ENCODE data around the gene SH2D3C. TPM values are rescaled to one million over a fixed set of nuclear protein-coding genes. Genes with fewer than 3 reads are reported as not detected.

The SH2D3C gene
- total and polyA plus RNA-seq, 10 of the 15 experiments (the other 5 are each of a cell fraction or from before 2014, with no cell fraction given): 1.2 to 23.5 (median 16.2) TPM

DNA sequence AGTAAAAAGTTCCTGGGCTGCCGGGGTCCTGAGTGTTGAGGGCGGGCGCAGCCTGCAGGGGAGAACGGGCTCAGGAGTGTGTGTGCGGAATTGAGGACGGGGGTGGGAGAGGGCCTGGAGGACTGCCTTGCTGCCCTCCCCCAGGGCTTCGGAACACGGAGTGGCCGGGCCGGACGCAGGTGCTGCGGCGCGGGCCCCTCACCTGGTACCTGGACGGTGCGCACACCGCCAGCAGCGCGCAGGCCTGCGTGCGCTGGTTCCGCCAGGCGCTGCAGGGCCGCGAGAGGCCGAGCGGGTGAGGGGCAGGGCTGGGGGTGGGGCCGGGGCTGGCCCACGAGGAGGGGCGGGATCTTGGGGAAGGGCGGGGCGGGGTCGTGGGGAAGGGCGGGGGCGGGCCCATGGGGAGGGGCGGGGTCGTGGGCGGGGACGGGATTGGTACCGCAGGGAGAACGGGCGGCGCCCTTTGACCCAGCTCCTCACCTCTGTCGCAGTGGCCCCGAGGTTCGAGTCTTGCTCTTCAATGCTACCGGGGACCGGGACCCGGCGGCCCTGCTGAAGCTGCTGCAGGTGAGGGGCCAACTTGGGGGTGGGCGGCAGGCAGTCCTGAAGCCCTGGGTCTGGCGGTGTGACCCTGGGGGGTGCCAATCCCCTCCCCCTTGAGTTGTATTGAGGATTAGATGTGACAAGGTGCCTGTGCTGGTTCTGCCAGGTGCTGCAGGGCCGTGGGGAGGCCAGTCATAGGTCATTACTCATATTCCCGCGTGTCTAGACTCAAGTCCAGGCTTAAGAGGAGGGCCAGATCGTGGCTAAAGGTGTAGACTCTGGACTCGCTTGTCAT, 31.3 kb upstream of the SH2D3C start:
- Histone ChIP-seq H3K4me1 (ENCODE audit: control insufficient read depth, insufficient read depth, low read length) (no peaks in the 10 kb centered on the region), H3K36me3 (ENCODE audit: control insufficient read depth in 2 of 2, insufficient read depth in 2 of 2, low read length in 1 of 2) (peaks cover 3 to 27% of the 10 kb centered on the region in 2 experiments; a peak in 3 of 4 replicates), H3K4me3 (no peak overlapping the region), H3K4me2 (ENCODE audit: control insufficient read depth, insufficient read depth) (no peak overlapping the region), H3K27me3 (replicated peaks in 1 of 2; ENCODE audit: control insufficient read depth in 2 of 2, insufficient read depth in 2 of 2, low read length in 1 of 2) (no peaks in the 10 kb centered on the region), H3K9ac (ENCODE audit: control insufficient read depth, insufficient read depth, low read length) (no peak overlapping the region), H2AFZ (ENCODE audit: control insufficient read depth, low read depth, low read length) (no peak overlapping the region), H4K20me1 (ENCODE audit: control insufficient read depth, insufficient read depth) (no peaks in the 10 kb centered on the region; the same call in 1 of the 2 replicates), H3K27ac (ENCODE audit: control insufficient read depth, insufficient read depth) (no peak overlapping the region), H3K79me2 (ENCODE audit: control insufficient read depth, insufficient read depth, low read length) (0 out of 2 replicates have a peak, but pooled peaks cover under 1% of the 10 kb centered on the region), H3K9me3 (replicated peaks; ENCODE audit: control insufficient read depth, insufficient read depth, low read length) (no peaks in the 10 kb centered on the region)
- DNase-seq (ENCODE audit: low read depth, low spot score) (no peak), FAIRE-seq (no peak), ATAC-seq (peak; percentile 75)
- intact Hi-C loops (cut with micrococcal nuclease; ENCODE audit: unreplicated experiment): no loop called here
- CTCF ChIA-PET: no interaction called here
- SMC1A ChIA-PET (ENCODE audit: uncharacterized antibody, unreplicated experiment): no interaction called here
- in situ Hi-C loops (cut with MboI): no loop called here
- RAD21 ChIA-PET (ENCODE audit: unreplicated experiment): interaction anchor here (0.6 kb wide), 1 partner anchor 13 kb away, joined by 5 read pairs; no protein-coding TSS in a partner anchor
- WGBS (ENCODE audit: insufficient coverage, insufficient replicate concordance, low lambda C conversion rate, missing lambda C conversion rate): 97% methylated on average over 20 of the region's 57 CpGs
- TF ChIP-seq BCL11A (IDR thresholded peaks at IDR 0.05; ENCODE audit: low read depth, low read length): no peak
- no peak for TF ChIP-seq CREM (IDR thresholded peaks at IDR 0.05; ENCODE audit: low read depth)
- no peak for TF ChIP-seq CBX3 (IDR thresholded peaks at IDR 0.05; ENCODE audit: borderline replicate concordance, low read depth)
- TF ChIP-seq FOXK2 (IDR thresholded peaks at IDR 0.05): no peak
- TF ChIP-seq PKNOX1 (IDR thresholded peaks at IDR 0.05): no peak
- TF ChIP-seq JUNB (IDR thresholded peaks at IDR 0.05): no peak
- TF ChIP-seq, protein P1, sequence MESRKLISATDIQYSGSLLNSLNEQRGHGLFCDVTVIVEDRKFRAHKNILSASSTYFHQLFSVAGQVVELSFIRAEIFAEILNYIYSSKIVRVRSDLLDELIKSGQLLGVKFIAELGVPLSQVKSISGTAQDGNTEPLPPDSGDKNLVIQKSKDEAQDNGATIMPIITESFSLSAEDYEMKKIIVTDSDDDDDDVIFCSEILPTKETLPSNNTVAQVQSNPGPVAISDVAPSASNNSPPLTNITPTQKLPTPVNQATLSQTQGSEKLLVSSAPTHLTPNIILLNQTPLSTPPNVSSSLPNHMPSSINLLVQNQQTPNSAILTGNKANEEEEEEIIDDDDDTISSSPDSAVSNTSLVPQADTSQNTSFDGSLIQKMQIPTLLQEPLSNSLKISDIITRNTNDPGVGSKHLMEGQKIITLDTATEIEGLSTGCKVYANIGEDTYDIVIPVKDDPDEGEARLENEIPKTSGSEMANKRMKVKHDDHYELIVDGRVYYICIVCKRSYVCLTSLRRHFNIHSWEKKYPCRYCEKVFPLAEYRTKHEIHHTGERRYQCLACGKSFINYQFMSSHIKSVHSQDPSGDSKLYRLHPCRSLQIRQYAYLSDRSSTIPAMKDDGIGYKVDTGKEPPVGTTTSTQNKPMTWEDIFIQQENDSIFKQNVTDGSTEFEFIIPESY (IDR thresholded peaks at IDR 0.05): no peak
- no peak for TF ChIP-seq NRF1 (conservative IDR thresholded peaks at IDR 0.05; ENCODE audit: low read depth, low read length)
- TF ChIP-seq, protein P2, sequence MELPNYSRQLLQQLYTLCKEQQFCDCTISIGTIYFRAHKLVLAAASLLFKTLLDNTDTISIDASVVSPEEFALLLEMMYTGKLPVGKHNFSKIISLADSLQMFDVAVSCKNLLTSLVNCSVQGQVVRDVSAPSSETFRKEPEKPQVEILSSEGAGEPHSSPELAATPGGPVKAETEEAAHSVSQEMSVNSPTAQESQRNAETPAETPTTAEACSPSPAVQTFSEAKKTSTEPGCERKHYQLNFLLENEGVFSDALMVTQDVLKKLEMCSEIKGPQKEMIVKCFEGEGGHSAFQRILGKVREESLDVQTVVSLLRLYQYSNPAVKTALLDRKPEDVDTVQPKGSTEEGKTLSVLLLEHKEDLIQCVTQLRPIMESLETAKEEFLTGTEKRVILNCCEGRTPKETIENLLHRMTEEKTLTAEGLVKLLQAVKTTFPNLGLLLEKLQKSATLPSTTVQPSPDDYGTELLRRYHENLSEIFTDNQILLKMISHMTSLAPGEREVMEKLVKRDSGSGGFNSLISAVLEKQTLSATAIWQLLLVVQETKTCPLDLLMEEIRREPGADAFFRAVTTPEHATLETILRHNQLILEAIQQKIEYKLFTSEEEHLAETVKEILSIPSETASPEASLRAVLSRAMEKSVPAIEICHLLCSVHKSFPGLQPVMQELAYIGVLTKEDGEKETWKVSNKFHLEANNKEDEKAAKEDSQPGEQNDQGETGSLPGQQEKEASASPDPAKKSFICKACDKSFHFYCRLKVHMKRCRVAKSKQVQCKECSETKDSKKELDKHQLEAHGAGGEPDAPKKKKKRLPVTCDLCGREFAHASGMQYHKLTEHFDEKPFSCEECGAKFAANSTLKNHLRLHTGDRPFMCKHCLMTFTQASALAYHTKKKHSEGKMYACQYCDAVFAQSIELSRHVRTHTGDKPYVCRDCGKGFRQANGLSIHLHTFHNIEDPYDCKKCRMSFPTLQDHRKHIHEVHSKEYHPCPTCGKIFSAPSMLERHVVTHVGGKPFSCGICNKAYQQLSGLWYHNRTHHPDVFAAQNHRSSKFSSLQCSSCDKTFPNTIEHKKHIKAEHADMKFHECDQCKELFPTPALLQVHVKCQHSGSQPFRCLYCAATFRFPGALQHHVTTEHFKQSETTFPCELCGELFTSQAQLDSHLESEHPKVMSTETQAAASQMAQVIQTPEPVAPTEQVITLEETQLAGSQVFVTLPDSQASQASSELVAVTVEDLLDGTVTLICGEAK (IDR thresholded peaks at IDR 0.05; ENCODE audit: borderline replicate concordance): no peak
- no peak for TF ChIP-seq ZBED1 (IDR thresholded peaks at IDR 0.05; ENCODE audit: borderline replicate concordance)
- no peak for TF ChIP-seq BRCA1 (IDR thresholded peaks at IDR 0.05; ENCODE audit: low read depth, low read length)
- TF ChIP-seq NBN (IDR thresholded peaks at IDR 0.05): no peak
- TF ChIP-seq NFXL1 (IDR thresholded peaks at IDR 0.05; ENCODE audit: borderline replicate concordance): no peak
- TF ChIP-seq HSF1 (IDR thresholded peaks at IDR 0.05; ENCODE audit: low read depth, low read length): no peak
- BruUV-seq (replicated peaks): no TSS peak
- POLR2A ChIA-PET: interaction anchor here (0.6 to 1.2 kb wide), 3 partner anchors 9 to 75 kb away, joined by 3 to 7 read pairs (median 5); no protein-coding TSS in a partner anchor

Measured in GM12878 (cell line).